Muscle of leg (tissue), 11 donors: Measurements from ENCODE around the gene ZMYND10. TPM values are rescaled to one million over a fixed set of nuclear protein-coding genes. Genes with fewer than 3 reads are reported as not detected.
A peak's percentile ranks its signal among the peaks of the same experiment; 100 is the strongest.

Source experiments
- DNase-seq: peaks from one replicate; pipeline ENCODE4 v3.0.0; 2013
- H3K27ac ChIP-seq: one replicate; pipeline ENCODE4 v1.5.1; 2013; ENCODE audit warnings: mild to moderate bottlenecking, low read length, control low read depth
- H3K27me3 ChIP-seq: one replicate; pipeline ENCODE4 v1.6.1; 2013; ENCODE audit warnings: low read length; ENCODE audit not compliant: control insufficient read depth, insufficient read depth
- H3K36me3 ChIP-seq: one replicate; pipeline ENCODE4 v1.6.1; 2013; ENCODE audit warnings: low read length; ENCODE audit not compliant: control insufficient read depth, insufficient read depth
- H3K4me1 ChIP-seq: one replicate; pipeline ENCODE4 v1.6.1; 2013; ENCODE audit warnings: low read length; ENCODE audit not compliant: control insufficient read depth, insufficient read depth
- H3K4me3 ChIP-seq: one replicate; pipeline ENCODE4 v1.5.1; 2013; ENCODE audit warnings: low read length, control low read depth
- H3K9me3 ChIP-seq: replicated peaks from 2 replicates; pipeline ENCODE4 v1.6.1; 2013; ENCODE audit warnings: low read depth, low read length; ENCODE audit not compliant: control insufficient read depth
- WGBS: methylation state at CpG from one replicate; pipeline ENCODE4 v1.1.5; 2013; ENCODE audit warnings: missing lambda C conversion rate; ENCODE audit not compliant: insufficient coverage; 5-methylcytosine and 5-hydroxymethylcytosine counted together
- polyA plus RNA-seq, 8 donors: library from polyadenylated mRNA; unstranded; fragments of 120-200 nt; gene quantifications; one replicate each; pipeline versions ENCODE4 v1.2.1 to v1.2.3, GENCODE V29; 2013; ENCODE audit warnings: inconsistent platforms in 1 of 8, low replicate concordance in 1 of 8; ENCODE audit not compliant: insufficient read length in 8 of 8, insufficient read depth in 1 of 8
- total RNA-seq: library from RNA; stranded (reverse); fragments of 120-200 nt; gene quantifications from one replicate; pipeline ENCODE4 v1.2.4, GENCODE V29; 2013

The ZMYND10 gene
- total and polyA plus RNA-seq, 9 donors, result 0.49 to 1.8 (median 0.99) TPM

DNA sequence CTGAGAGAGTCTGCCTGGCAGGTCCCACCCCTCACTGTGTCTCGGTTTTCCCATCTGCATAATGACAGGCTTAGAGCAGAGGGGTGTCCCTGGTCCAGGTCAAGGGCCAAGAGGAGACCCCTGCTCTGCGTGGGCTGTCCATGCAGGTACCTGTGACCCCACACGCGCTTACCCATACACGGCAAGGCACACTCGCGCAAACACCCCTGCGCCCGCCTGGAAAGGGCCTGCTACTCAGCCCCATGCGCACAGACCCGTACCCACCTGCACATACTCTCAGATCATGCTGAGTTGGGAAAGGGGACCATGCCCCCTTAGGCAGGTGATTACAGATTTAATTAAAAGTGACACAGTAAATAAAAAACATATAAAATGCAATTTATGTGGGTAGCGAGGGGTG is 37.2 kb upstream of the ZMYND10 start:
- WGBS, result 64% methylated on average over 7 of the region's 12 CpGs
- Histone ChIP-seq H3K4me3 (no peak overlapping the region), H3K27ac (peak overlapping the region; percentile 47), H3K36me3 (no peaks in the 10 kb centered on the region), H3K4me1 (peaks cover 26% of the 10 kb centered on the region), H3K9me3 (no peaks in the 10 kb centered on the region), H3K27me3 (no peaks in the 10 kb centered on the region)
- DNase-seq, result no peak

DNA sequence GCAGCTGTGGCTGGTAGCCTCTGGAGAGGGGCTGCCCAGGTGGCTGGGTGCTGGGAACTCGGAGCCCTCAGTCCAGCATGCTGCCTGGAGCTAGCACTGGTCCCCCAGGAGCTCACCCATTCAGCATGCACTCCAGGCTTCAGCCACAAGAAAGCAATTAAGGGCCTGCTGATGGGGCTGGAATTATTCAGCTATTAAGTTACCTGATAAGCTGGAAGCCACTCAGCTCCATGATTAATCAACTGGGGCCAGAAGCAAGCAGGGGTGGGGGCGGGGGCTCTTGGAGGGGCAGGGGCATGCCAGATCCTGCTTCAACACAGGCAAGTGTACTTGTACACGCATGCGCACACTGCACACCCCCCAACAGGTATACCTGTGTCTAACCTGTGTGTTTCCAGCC is 35.9 kb upstream of the ZMYND10 start:
- Histone ChIP-seq H3K4me3 (no peak overlapping the region), H3K27me3 (no peaks in the 10 kb centered on the region), H3K9me3 (no peaks in the 10 kb centered on the region), H3K36me3 (no peaks in the 10 kb centered on the region), H3K4me1 (peaks cover 21% of the 10 kb centered on the region), H3K27ac (no peak overlapping the region)
- WGBS, result 96% methylated on average over 2 of the region's 4 CpGs
- no peak for DNase-seq

DNA sequence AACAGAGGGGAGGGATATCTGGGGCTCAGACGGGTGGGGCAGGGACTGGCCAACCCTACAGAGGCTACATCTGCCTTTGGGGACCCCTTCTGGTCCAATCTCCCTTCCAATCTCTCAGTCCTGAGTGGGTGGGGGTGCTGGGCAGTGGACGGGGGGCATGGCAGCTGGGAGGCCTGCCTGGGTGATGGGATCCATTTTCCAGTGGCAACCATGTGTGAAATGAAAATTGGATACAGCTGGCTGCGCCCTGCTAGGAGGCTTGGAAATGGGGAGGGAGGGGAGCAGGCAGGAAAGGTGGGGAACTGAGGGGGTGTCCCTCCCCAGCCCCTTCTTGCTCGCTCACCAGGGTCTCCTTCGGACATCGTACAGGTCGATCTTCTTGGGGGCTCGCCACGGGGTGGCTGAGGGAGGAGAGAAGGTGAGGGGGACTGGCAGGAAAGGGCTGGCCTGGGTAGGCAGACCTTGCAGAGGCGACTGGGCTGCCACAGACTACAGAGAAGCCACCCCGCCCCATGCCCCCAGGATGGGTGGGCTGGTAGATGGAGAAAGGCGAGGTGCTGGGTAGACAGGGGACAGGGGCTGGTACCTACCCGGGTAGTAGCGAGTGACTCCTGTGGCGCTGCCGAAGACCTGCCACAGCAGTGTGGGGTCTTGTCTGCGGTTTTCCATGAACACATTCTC is 35.0 kb upstream of the ZMYND10 start:
- Histone ChIP-seq H3K4me1 (peaks cover 21% of the 10 kb centered on the region), H3K4me3 (no peak overlapping the region), H3K9me3 (no peaks in the 10 kb centered on the region), H3K36me3 (no peaks in the 10 kb centered on the region), H3K27ac (no peak overlapping the region), H3K27me3 (no peaks in the 10 kb centered on the region)
- DNase-seq, result no peak
- WGBS, result 76% methylated on average over 14 of the region's 17 CpGs

DNA sequence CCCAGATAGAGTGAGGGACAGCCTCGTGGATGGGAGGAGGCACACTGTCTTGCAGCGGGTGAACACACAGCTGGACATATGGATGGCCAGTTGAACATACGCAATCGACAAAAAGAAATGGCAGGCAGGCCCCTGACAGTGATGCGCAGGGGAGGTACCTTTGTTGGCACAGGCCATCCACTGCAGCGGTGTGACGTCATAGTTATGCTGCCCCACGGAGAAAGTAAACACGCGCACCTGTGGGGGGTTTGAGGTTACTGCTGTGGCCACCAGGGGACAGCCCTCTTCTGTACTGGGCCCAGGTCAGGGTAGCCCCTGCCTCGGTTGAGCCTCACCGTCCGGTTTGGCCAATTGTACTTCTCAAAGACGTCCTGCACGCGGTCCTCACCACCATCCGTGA is 33.2 kb upstream of the ZMYND10 start:
- no peaks in the 10 kb centered on the region for H3K27me3 ChIP-seq
- H3K36me3 ChIP-seq, result no peaks in the 10 kb centered on the region
- H3K9me3 ChIP-seq, result no peaks in the 10 kb centered on the region
- H3K4me1 ChIP-seq, result peaks cover 21% of the 10 kb centered on the region
- no peak for DNase-seq
- 85% methylated on average over 16 of the region's 17 CpGs for WGBS
- H3K4me3 ChIP-seq, result no peak overlapping the region
- no peak overlapping the region for H3K27ac ChIP-seq

DNA sequence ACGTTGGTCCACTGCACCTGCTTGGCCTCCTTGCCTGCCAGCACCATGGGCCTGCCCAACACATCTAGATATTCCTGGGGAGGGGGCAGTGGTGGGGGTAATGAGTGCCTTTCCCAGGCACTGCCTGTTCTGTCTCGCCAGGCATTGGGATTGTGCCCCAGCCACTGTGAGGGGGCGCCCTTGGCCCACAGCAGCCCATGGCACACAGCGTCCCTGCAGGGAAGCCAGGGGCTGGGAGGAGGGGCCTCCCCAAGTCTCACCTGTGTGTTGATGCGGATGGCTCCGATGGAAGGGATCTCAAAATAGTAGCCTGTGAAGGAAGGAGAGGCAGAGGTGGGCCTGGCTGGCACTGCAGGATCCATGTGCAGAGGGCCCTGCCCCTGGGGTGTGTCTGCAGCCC is 32.5 kb upstream of the ZMYND10 start:
- whole genome bisulfite sequencing, result 78% methylated on average over 4 of the region's 6 CpGs
- Histone ChIP-seq H3K27ac (no peak overlapping the region), H3K4me3 (no peak overlapping the region), H3K9me3 (no peaks in the 10 kb centered on the region), H3K27me3 (no peaks in the 10 kb centered on the region), H3K36me3 (no peaks in the 10 kb centered on the region), H3K4me1 (peaks cover 18% of the 10 kb centered on the region)
- no peak for DNase-seq

DNA sequence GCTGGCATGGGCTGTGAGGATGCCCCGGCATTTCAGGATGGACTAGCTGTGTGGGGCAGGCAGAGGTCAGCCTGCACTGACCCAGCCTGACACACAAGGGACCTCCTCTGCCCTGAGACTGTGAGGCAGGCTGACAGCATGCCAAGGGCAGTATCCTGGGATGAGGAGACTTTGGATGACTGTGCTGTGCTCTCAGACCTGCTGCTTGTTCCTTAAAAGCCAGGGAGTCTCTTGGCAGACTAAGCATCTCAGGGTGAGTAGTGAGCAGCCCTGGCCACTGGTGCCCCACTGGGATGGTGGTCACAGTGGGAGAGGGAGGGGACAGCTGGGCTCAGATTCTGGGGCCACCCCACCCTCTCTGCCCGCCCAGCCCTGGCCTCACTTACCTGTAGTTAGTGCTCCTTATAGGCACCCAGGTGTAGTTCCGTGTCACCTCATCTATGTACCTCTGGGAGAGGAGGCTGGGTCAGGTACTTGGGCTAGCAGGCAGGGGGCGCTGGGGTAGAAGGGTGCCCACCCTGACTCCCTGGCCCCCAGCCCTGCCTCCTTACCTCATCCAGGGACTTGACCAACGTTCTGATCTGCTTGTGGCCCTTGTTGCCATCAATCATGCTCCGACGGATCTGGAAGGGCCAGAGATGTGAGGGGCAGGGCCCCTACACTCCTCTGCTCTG is 29.9 kb upstream of the ZMYND10 start:
- Histone ChIP-seq H3K27ac (no peak overlapping the region), H3K9me3 (no peaks in the 10 kb centered on the region), H3K36me3 (no peaks in the 10 kb centered on the region), H3K4me1 (peaks cover 19% of the 10 kb centered on the region), H3K27me3 (no peaks in the 10 kb centered on the region), H3K4me3 (no peak overlapping the region)
- WGBS, result 48% methylated on average over 5 of the region's 7 CpGs
- DNase-seq, result no peak

DNA sequence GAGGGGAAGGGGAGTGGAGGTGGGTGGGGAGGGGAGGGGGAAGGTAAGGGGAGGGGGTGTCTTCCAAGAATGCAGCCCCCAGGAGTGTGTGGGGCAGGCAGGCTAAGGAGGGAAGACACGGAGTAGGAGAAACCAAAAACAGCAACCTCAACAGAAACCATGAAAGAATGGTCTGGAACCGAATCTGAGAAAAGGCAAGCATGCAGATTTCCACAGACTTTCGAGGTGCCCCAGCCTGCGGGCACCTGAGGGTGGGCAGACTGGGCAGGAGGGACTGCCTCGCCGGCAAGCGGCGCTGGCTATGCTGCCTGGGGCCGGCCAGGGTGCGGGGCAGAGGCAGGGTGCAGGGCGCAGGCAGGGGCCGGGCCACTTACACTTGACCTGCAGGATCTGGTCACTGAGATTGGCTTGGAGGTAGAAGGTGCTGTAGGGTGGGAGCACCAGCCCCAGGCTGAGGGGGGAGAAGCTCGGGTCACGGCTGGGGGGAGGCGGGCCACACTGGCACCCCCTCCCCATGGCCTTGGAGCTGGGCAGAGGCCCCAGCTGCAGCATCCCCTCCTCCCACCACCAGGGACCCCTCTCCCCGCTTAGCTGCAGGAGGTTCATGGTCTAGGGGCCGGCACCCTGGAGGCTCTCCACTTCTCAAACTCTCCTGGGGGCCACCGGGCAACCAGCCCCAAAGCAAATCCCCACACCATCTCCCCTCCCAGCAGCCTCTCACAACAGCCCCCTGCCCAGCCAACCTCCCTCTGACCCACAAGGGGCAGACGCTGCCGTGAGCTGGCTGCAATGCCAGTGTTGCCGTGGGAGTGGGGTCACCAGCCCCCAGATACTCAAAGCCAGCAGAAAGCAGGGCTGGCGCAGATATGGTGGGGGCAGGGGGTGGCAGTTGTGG is 29.1 kb upstream of the ZMYND10 start:
- no peak overlapping the region for H3K4me3 ChIP-seq
- H3K4me1 ChIP-seq, result peaks cover 15% of the 10 kb centered on the region
- H3K9me3 ChIP-seq, result no peaks in the 10 kb centered on the region
- DNase-seq, result no peak
- WGBS, result 74% methylated on average over 15 of the region's 22 CpGs
- no peaks in the 10 kb centered on the region for H3K36me3 ChIP-seq
- H3K27me3 ChIP-seq, result no peaks in the 10 kb centered on the region
- no peak overlapping the region for H3K27ac ChIP-seq

DNA sequence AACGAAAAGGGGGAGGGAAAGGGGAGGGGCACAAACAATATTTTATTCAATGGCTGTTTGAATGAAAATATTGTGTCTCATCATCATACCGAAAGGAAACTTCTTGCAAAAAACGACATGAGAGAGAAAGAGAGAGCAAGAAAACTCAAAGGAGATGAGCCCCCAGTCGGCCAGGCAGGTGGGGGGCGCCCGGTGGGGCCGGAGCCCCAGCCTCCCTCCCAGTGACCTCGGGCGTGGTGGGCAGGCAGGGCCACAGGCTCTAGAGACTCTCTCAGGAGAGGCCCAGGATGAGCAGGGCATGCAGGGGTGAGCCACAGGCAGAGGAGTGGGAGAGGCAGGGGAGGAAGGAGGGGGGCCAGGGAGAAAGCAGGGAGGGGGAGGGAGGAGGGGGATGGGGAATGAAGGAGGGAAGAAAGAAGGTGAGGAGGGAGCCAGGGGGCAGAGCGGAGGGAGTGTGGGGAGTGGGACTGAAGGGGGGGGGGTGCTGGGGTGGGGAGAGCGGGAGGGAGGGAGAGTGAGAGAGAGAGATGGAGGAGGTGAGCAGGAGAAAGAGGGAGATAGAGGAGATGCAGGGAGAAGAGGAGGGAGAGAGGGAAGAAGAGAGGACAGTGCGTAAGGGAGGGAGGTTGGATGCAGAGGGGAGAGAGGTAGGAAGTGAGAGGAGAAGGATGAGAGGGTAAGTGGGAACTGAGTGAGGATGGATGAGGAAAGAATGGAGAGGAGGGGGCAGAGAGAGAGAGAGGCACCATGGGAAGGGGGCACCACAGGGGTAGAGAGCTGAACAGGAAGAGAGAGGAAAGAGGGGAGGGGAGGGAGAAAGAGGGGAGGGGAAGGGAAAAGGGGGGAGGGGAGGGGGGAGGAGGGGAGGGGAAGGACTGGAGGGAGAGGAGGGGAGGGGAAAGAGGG is 27.9 kb upstream of the ZMYND10 start:
- no peak overlapping the region for H3K4me3 ChIP-seq
- H3K27ac ChIP-seq, result no peak overlapping the region
- no peak for DNase-seq
- no peaks in the 10 kb centered on the region for H3K36me3 ChIP-seq
- 48% methylated on average over 9 of the region's 12 CpGs for WGBS
- peaks cover 22% of the 10 kb centered on the region for H3K4me1 ChIP-seq
- no peaks in the 10 kb centered on the region for H3K27me3 ChIP-seq
- H3K9me3 ChIP-seq, result no peaks in the 10 kb centered on the region

DNA sequence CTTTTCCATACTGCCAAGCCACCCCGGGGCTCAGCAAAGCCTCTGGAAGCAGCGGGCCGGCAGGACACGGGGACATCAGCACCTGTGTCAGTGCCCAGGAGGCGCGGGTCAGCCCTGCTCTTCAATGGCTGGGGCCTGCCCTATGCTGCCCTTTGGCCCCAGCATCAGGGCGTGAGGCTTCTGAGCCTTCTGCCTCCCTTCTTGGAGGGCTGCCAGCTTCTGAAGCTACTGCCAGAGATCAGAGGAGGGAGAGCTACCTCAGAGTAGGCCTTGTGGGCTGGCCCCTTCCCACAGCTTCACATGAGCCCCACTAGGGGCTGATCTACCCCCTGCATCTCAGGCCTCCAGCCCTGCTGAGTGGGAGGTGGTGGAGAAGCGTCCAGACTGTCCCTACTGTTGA is 26.8 kb upstream of the ZMYND10 start:
- H3K4me3 ChIP-seq, result no peak overlapping the region
- DNase-seq, result peak; percentile 44
- H3K36me3 ChIP-seq, result no peaks in the 10 kb centered on the region
- no peaks in the 10 kb centered on the region for H3K27me3 ChIP-seq
- H3K4me1 ChIP-seq, result peaks cover 32% of the 10 kb centered on the region
- 54% methylated on average over 4 of the region's 8 CpGs for WGBS
- H3K9me3 ChIP-seq, result no peaks in the 10 kb centered on the region
- no peak overlapping the region for H3K27ac ChIP-seq
